K562 (cell line): ENCODE results near the gene SLC4A3. TPM values are rescaled to one million over a fixed set of nuclear protein-coding genes. Genes with fewer than 3 reads are reported as not detected.

Experiments used
- ASH1L ChIP-seq: fragments of 450-650 bp; IDR thresholded peaks from 2 replicates; pipeline ENCODE4 v1.6.1; 2018; ENCODE audit warnings: borderline replicate concordance, mild to moderate bottlenecking, low read depth; ENCODE audit not compliant: partially characterized antibody
- ETS1 ChIP-seq: conservative IDR thresholded peaks from 2 replicates; pipeline ENCODE4 v1.6.1; 2011; ENCODE audit warnings: low read depth, mild to moderate bottlenecking, low read length; ENCODE audit not compliant: control insufficient read depth
- HDAC3 ChIP-seq: fragments of 450-650 bp; IDR thresholded peaks from 2 replicates; pipeline ENCODE4 v1.6.1; 2018; ENCODE audit warnings: borderline replicate concordance, mild to moderate bottlenecking, moderate library complexity; ENCODE audit not compliant: partially characterized antibody
- IRF1 ChIP-seq: sonication (generic); formaldehyde crosslinking; IDR thresholded peaks from 2 replicates; pipeline ENCODE4 v1.8.0; 2022; ENCODE audit warnings: missing genetic modification reagents, mild to moderate bottlenecking, borderline replicate concordance
- MTF1 ChIP-seq: fragments of 250-450 bp; sonication (Bioruptor Pico); IDR thresholded peaks from 2 replicates; pipeline ENCODE4 v1.9.0; 2021; ENCODE audit warnings: moderate library complexity, mild to moderate bottlenecking, inconsistent platforms, borderline replicate concordance
- NCOR1 ChIP-seq: fragments of 450-650 bp; IDR thresholded peaks from 2 replicates; pipeline ENCODE4 v1.6.1; 2016; ENCODE audit warnings: mild to moderate bottlenecking, moderate library complexity
- NR2C2 ChIP-seq, 2 experiments: fragments of 200-800 bp in 1 of 2; sonication (Bioruptor generic) in 1 of 2; sonication (generic) in 1 of 2; formaldehyde crosslinking in 1 of 2; IDR thresholded peaks; 2 replicates each; pipeline versions ENCODE4 v1.6.1 to v1.8.0; 2016 to 2022; ENCODE audit warnings: mild to moderate bottlenecking in 1 of 2, missing compliant biosample characterization in 1 of 2, missing genetic modification characterization in 1 of 2, missing genetic modification reagents in 1 of 2
- PHF20 ChIP-seq: fragments of 450-650 bp; IDR thresholded peaks from 2 replicates; pipeline ENCODE4 v1.6.1; 2018; ENCODE audit not compliant: partially characterized antibody
- POLR2H ChIP-seq: IDR thresholded peaks from 2 replicates; pipeline ENCODE4 v1.6.1; 2016; ENCODE audit warnings: missing genetic modification characterization, low read depth, mild to moderate bottlenecking, control low read depth, missing compliant biosample characterization, moderate library complexity
- RBM22 ChIP-seq: fragments of 200-400 bp; formaldehyde crosslinking; IDR thresholded peaks from 2 replicates; pipeline ENCODE4 v1.6.1; 2018; ENCODE audit warnings: low read length, low read depth; ENCODE audit not compliant: poor library complexity, severe bottlenecking
- RREB1 ChIP-seq: fragments of 250-450 bp; sonication (Bioruptor Pico); IDR thresholded peaks from 2 replicates; pipeline ENCODE4 v1.4.0; 2020
- SMAD1 ChIP-seq: fragments of 150-350 bp; IDR thresholded peaks from 2 replicates; pipeline ENCODE4 v1.6.1; 2014; ENCODE audit warnings: low read length, low read depth; ENCODE audit not compliant: partially characterized antibody
- SP1 ChIP-seq: sonication (generic); formaldehyde crosslinking; IDR thresholded peaks from 2 replicates; pipeline ENCODE4 v1.8.1; 2022; ENCODE audit warnings: mild to moderate bottlenecking, missing genetic modification reagents
- SREBF1 ChIP-seq: fragments of 150-350 bp; IDR thresholded peaks from 2 replicates; pipeline ENCODE4 v1.6.1; 2014; ENCODE audit warnings: antibody characterized with exemption, low read depth, low read length, borderline replicate concordance
- STAT5A ChIP-seq: IDR thresholded peaks from 2 replicates; pipeline ENCODE4 v1.6.1; 2012; ENCODE audit warnings: low read length, inconsistent platforms, borderline replicate concordance
- TBP ChIP-seq: optimal IDR thresholded peaks from 2 replicates; pipeline ENCODE3; 2011; ENCODE audit warnings: low read depth, low read length, improper control_type of control experiment
- ZNF124 ChIP-seq: sonication (generic); formaldehyde crosslinking; IDR thresholded peaks from 2 replicates; pipeline ENCODE4 v1.8.1; 2022; ENCODE audit warnings: missing genetic modification reagents
- ZNF311 ChIP-seq: fragments of 250-450 bp; sonication (Bioruptor Pico); IDR thresholded peaks from 2 replicates; pipeline ENCODE4 v1.4.0; 2020; ENCODE audit warnings: mild to moderate bottlenecking, moderate library complexity
- ZNF41 ChIP-seq: fragments of 250-450 bp; sonication (Bioruptor Pico); conservative IDR thresholded peaks from 2 replicates; pipeline ENCODE4 v1.4.0; 2020; ENCODE audit warnings: mild to moderate bottlenecking
- polyA plus RNA-seq, 8 experiments: library from polyadenylated mRNA; depleted of rRNA in 4 of 8; stranded (reverse) in 5 of 8; unstranded in 3 of 8; fragments of >200 nt; fragmentation: Nextera tagmentation in 2 of 8; fragmentation: Illumina TruSeq in 1 of 8; extraction: Ambion mirVana in 2 of 8; extraction: Trizol in 1 of 8; gene quantifications; 2 replicates each; pipeline versions ENCODE4 v1.2.1 to v1.2.3, GENCODE V29; 2011 to 2014; ENCODE audit warnings: inconsistent platforms in 1 of 8, missing spikeins in 1 of 8
- total RNA-seq, 7 experiments: library from RNA; depleted of rRNA in 6 of 7; stranded (reverse); fragments of >200 nt in 6 of 7; fragmentation: Illumina TruSeq in 2 of 7; extraction: Trizol in 2 of 7; gene quantifications; 2 replicates each; pipeline versions ENCODE4 v1.2.1 to v1.2.3, GENCODE V29; 2011 to 2021; ENCODE audit warnings: low replicate concordance in 1 of 7

Gene SLC4A3
- total and polyA plus RNA-seq, 9 of the 15 experiments (the other 6 are each of a cell fraction or from before 2014, with no cell fraction given), result 0.04 to 0.31 (median 0.16) TPM; not detected in 5

- TF ChIP-seq NR2C2 (CRISPR knock-in tag; IDR thresholded peaks at IDR 0.05) (no peak), NR2C2 (tag; IDR thresholded peaks at IDR 0.05) (peak; percentile 97), PHF20 (peak; percentile 94), SREBF1 (no peak), ZNF311 (no peak), SP1 (CRISPR knock-in tag) (peak; percentile 97), ZNF124 (CRISPR knock-in tag) (no peak), POLR2H (tag) (peak; percentile 85), SMAD1 (peak; percentile 50), NCOR1 (no peak), ZNF41 (CRISPR knock-in tag) (no peak), RREB1 (no peak), RBM22 (peak; percentile 98), ASH1L (peak; percentile 67), STAT5A (no peak), ETS1 (peak; percentile 69; the same call in 1 of the 2 replicates), HDAC3 (no peak), IRF1 (CRISPR knock-in tag) (no peak), MTF1 (CRISPR knock-in tag) (no peak), TBP (peak; percentile 82)
Measured at GRCh38 chr2:219597552-219598307, 29.7 kb upstream of the SLC4A3 start, which contains the start of gene STK11IP (continued).
